GM18499 (cell line): Measurements from ENCODE around the gene PRAMEF1.
"Not testable (repeated sequence)": the region's sequence is repeated elsewhere in the genome, so short reads cannot be mapped to it uniquely, and the experiment has no call there.

Experiments
- ATAC-seq: cut with Tn5 transposase; IDR thresholded peaks from one replicate; pipeline ENCODE4 v1.9.1; 2021; ENCODE audit warnings: moderate number of reproducible peaks; ENCODE audit not compliant: insufficient read depth, unreplicated experiment

The PRAMEF1 gene

DNA sequence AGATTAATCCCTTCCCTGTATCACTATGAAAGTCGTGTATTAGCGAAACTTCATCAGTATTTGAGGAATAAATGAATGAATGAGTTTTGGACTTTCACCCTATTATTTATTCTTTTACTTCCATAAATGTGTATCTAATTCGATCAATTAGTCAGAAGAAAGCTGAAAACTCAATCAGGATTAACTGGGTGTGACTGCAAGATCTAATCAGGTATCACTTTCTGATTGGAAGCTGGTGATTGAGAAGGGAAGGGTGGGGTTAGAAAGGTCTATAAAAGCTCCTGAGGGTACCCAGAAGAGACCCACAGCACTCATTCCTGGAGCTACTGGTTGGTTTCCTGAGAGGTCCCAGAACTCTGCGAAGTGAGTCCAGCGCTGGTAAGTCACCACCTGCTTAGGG is at the start of gene PRAMEF1:
TSS of gene PRAMEF1 (plus strand) at position 301 of the 400 bp plus-strand sequence. CDS start 1,831 bp downstream, outside the sequence.
- ATAC-seq = not testable (repeated sequence)

DNA sequence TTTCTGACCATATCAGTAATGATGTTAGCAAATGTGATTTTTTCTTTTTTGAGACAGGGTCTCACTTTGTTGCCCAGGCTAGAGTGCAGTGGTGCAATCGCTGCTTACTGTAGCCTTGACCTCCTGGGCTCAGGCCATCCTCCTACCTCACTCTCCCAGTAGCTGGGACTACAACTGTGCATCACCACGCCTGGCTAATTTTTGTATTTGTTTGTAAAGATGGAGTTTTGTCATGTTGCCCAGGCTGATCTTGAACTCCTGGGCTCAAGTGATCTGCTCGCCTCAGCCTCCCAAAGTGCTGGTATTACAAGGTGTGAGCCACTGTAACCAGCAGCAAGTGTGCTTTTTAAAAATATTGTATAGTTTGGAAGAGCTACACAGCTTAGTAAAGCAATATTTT is 49.3 kb upstream of the PRAMEF1 start:
- no peak for ATAC-seq

DNA sequence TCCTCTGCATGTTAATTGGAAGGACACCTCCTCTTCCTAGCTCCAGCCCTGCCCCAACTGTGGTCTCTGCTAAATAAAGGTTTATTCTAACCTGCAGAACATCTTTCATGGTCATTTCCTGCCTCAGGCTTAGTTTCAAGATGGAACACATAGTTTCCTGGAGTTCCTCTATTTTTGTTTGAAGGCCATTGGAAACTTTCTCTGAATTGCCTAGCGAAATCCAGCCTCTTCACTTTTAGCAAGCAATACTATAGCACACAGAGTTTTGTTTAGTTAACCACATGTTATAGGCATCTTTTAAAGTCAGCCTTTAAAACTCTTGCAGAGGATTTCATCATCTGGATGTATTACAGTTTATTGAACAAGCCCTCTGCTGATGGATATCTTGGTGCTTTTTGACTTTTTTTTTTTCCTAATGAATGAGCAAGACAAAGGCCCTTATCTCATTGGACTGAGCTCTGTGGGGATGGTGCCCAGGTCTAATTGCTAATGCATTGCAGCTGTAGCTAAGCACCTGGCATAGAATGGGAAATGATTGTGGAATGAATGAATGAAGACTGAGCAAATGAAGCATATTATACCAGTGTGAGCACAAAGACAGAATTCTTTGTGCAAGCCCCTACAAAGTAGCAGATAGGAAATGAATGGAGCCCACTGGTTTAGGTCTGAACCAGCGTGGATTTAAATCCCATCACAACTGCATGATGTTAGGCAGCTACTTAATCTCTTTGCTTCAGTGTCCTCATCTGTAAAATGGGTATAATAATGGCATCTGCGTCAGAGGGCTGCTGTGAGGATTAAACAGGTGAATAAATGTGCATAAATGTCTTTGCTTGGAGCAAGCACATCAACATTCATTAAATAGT is 45.8 kb upstream of the PRAMEF1 start:
- no peak for ATAC-seq

GRCh38 chr1:12745992-12746323 is 45.2 kb upstream of the PRAMEF1 start, which contains the start of gene CFAP107:
Gene CFAP107, plus strand, starts transcription at chr1:12746200. Its CDS starts 231 bp downstream, at chr1:12746431.
- no peak for ATAC-seq

DNA sequence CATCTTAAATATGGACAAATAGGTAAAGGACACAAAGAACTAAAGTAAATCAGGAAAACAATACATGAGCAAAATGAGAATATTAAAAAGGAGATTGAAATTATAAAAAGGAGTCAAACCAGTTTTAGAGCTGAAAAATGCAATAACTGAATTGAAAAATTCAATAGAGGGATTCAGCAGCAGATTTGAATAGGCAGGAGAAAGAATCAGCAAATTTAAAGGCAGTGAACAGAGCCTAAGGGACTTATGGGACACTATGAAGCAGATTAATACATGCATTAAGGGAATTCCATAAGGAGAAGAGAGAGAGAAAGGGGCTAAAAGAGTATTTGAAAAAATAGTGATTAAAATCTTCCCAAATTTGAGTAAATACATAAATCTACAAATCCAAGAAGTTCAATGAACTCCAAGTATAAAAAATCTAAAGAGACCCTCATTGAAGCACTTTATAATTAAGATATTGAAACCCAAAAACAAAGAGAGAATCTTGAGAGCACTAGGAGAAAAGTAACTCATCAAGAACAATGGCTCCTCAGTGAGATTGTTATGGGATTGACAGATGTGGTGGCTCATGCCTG is 42.3 kb upstream of the PRAMEF1 start:
- no peak for ATAC-seq

- ATAC-seq = no peak
Observed at GRCh38 chr1:12754738-12755137, 36.5 kb upstream of the PRAMEF1 start.

GRCh38 chr1:12756273-12756672 is 34.9 kb upstream of the PRAMEF1 start:
- no peak for ATAC-seq

DNA sequence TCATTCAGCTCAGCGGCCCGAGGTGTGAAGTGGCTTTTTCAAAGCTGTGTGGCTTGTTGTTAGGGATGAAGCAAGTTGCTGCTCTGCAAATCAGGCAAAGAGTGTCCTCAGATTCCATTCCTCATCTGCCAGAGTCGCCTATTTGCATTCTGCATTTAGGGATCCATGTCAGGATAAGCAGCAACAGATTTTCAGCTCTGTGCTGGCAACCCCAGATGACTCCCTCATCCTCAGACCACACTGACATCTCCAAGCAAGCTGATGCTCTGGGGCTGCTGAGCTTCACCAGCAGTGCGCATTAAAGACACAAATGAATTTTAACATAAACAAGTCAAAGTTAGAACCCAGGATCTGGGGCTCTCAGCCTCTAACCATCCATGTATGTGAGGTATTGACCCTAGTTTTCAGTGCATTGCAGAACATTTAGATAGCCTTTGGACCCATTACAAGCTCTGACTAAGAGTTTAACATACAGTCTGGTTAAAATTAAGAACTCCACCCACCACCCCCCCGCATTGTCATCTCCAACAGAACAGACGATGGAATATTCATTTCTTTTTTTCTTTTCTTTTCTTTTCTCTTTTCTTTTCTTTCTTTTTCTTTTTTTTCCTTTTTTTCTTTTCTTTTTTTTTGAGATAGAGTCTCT is 34.3 kb upstream of the PRAMEF1 start:
- no peak for ATAC-seq

- no peak for ATAC-seq
Observed at GRCh38 chr1:12757836-12758235, 33.4 kb upstream of the PRAMEF1 start.

DNA sequence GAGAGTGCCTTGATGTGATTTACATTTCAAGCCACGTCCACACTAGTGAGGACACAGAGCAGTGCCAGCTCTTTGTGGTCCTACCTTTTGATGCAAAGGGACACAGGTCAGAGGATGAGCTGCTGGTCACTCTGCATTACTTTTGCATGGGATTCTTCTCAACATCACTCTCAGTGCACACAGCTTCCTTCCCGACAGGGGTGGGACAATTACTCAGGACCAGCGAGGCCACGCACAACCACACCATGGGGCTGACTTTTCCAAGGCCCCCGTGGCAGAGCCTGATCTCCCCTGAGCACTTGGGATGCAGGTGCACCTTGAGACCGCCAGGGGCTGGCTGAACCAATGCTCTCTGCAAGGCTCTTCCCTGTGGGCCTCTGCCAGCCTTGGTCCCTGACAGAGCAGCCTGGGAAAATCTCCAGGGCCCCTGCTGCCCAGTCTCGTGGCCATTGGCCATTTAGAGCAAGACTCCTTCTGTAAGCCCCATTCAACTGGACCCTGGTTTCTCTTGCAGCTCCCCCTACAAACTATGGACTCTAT is 30.9 kb upstream of the PRAMEF1 start:
- ATAC-seq = no peak

DNA sequence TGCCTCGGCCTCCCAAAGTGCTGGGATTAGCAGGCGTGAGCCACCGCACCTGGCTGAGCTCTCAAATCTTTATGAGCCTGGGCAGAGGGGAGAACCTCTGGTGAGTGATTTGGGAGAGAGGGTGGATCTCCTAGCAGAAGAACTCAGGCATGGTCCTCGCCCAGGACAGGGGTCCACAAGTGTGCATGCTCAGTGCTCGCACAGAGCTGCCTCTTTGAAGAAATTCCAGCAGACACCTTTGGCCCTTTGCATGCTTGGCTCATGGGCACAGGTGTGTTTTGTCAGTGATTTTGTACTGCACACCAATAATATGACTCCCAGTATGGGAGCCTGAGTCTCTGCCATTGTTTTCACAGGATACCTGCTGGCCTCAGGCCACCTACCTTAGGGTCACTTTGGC is 29.4 kb upstream of the PRAMEF1 start:
- no peak for ATAC-seq

- no peak for ATAC-seq
Observed at GRCh38 chr1:12762766-12763165, 28.4 kb upstream of the PRAMEF1 start.

GRCh38 chr1:12763479-12763878 is 27.7 kb upstream of the PRAMEF1 start:
- no peak for ATAC-seq

DNA sequence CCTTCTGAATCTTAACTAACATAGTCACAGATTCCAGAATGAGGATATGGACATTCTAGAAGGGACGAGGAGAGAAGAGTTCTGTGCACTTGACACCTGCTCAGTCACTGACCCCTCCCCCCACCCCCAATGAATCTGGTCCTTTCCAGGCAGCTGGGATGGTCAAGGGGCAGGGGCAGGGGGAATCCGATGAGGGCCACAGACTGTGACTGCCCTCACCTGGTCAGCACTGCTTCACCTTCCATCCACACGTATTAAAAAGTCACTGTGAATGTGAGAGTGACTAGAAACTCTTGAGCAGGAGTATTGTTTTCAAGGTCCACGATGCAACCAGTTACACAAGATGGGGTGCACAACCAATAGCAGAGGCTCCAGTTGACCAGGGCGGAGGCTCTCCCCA is 27.2 kb upstream of the PRAMEF1 start:
- ATAC-seq = no peak

DNA sequence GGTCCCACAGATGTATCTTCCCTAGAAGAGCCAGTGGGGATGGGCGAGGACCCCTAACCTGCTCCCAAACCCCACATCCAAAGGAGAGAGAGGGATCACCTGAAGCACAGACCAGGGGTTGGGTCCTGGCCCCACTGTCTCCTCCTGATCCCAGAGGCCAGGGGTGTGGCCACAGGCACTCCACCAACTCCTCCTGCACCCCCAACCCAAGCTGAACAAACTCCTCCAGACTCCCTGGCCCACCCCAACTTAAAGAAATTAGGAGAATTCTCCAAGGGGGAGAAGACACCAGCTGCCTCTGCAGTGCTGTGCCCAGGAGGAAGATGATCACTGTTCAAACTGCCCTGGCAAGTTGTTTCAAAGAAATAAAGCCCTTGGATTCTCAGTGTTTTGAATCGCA is 22.2 kb upstream of the PRAMEF1 start:
- no peak for ATAC-seq

DNA sequence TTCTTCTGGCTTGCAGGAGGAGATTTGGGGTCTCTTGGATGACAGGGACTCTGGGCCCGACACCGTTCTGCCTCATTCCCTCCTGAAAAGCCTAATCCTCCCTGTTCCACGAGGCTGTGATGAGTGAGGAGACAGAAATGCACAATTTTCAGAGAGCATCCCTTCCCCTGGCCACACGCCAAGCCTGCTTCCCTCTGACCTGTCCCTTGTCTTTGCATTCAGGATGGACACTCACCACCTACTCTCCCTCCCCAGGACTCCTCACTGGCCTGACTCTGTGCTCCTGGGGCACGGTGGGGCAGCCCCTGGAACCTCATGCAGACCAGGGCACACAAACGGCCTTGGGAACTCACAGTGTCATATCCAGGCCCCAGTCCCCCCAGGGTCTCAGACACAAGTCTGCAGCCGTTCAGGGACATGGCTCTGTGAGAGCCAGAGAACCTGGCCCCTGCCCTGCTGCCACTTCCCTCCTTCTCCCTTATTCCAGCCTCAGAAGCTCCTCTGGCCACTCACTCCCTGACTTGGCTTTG is 21.2 kb upstream of the PRAMEF1 start:
- no peak for ATAC-seq

DNA sequence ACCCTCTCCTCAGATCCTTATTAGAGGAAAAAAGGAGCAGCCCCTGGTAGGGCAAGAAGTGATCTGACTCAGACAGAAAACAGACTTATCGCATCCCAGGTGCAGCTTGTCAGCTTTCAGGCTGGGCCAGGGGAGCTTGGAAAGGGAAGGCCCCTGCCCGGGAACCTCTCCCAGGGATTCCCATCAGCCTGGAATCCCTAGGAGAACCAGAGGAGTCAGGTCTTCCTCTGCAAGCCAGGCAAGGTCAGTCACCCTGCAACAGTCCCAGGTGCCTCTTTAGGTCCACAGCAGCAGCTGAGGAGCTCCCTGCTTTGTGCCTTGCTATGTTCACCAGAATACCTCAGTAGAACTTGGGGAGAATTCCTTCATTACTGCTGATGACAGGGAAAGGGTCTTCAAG is 20.6 kb upstream of the PRAMEF1 start:
- no peak for ATAC-seq

GRCh38 chr1:12771186-12771585 is 20.0 kb upstream of the PRAMEF1 start:
- no peak for ATAC-seq

- no peak for ATAC-seq
Observed at GRCh38 chr1:12772520-12772919, 18.7 kb upstream of the PRAMEF1 start.

DNA sequence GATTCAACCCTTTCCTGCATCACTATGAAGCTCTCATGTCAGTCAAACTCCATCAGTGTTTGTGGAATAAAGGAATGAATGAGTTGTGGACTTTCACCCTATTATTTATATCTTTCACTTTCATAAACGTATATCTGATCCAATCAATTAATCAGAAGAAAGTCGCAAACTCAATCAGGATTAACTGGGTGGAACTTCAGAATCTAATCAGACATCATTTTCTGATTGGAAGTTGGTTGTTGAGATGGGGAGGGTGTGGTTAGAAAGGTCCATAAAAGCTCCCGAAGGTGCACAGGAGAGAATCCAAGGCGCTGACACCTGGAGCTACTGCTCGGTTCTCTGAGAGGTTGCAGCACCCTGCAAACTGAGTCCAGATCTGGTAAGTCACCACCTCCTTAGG is 17.8 kb upstream of the PRAMEF1 start, which contains the start of gene PRAMEF12:
TSS of gene PRAMEF12 (plus strand) at position 301 of the 400 bp plus-strand sequence. CDS start 1,130 bp downstream, outside the sequence.
- no peak for ATAC-seq
